HG03097 (cell line): ENCODE measurements around the gene CCDC196.

Experiments
- ATAC-seq: cut with Tn5 transposase; IDR thresholded peaks from one replicate; pipeline ENCODE4 v1.9.1; 2021; ENCODE audit not compliant: unreplicated experiment, low FRiP score

CCDC196 gene

GRCh38 chr14:66485910-66486421 is at the start of gene CCDC196:
CCDC196 (plus strand) TSS chr14:66486371; CDS start chr14:66486503, 132 bp downstream.
- ATAC-seq = no peak

GRCh38 chr14:66440801-66441200 is 45.4 kb upstream of the CCDC196 start:
- no peak for ATAC-seq

- ATAC-seq = no peak
Measured at GRCh38 chr14:66442953-66443571, 43.1 kb upstream of the CCDC196 start.

GRCh38 chr14:66443785-66444184 is 42.4 kb upstream of the CCDC196 start:
- ATAC-seq = no peak

GRCh38 chr14:66444271-66444927 is 41.8 kb upstream of the CCDC196 start:
- ATAC-seq = no peak

- ATAC-seq = no peak
Measured at GRCh38 chr14:66445936-66446335, 40.2 kb upstream of the CCDC196 start.

- ATAC-seq = no peak
Measured at GRCh38 chr14:66453469-66453868, 32.7 kb upstream of the CCDC196 start.

- ATAC-seq = no peak
Measured at GRCh38 chr14:66459603-66460002, 26.6 kb upstream of the CCDC196 start.

GRCh38 chr14:66464261-66464660 is 21.9 kb upstream of the CCDC196 start:
- ATAC-seq = no peak

- ATAC-seq = no peak
Measured at GRCh38 chr14:66468778-66469367, 17.3 kb upstream of the CCDC196 start.

- no peak for ATAC-seq
Measured at GRCh38 chr14:66471584-66471983, 14.6 kb upstream of the CCDC196 start.

GRCh38 chr14:66472251-66472650 is 13.9 kb upstream of the CCDC196 start:
- no peak for ATAC-seq

- no peak for ATAC-seq
Measured at GRCh38 chr14:66473223-66473622, 12.9 kb upstream of the CCDC196 start.

GRCh38 chr14:66476964-66477363 is 9.2 kb upstream of the CCDC196 start:
- no peak for ATAC-seq

GRCh38 chr14:66477567-66477966 is 8.6 kb upstream of the CCDC196 start:
- ATAC-seq = no peak

- ATAC-seq = no peak
Measured at GRCh38 chr14:66482873-66483272, 3.3 kb upstream of the CCDC196 start.

GRCh38 chr14:66483322-66483721 is 2.8 kb upstream of the CCDC196 start:
- ATAC-seq = no peak

- ATAC-seq = no peak
Measured at GRCh38 chr14:66485029-66485428, 1.1 kb upstream of the CCDC196 start.

- no peak for ATAC-seq
Measured at GRCh38 chr14:66487164-66487563, 993 bp downstream of the CCDC196 start.

GRCh38 chr14:66490143-66491111 is 4.3 kb downstream of the CCDC196 start:
- ATAC-seq = no peak

- no peak for ATAC-seq
Measured at GRCh38 chr14:66493750-66494149, 7.6 kb downstream of the CCDC196 start.
